Measurements from ENCODE around the gene ASCC1.
"Not testable (repeated sequence)": the region's sequence is repeated elsewhere in the genome, so short reads cannot be mapped to it uniquely, and the experiment has no call there.

ASCC1 gene

GRCh38 chr10:72171175-72171630 is 44.9 kb downstream of the ASCC1 start:
- no peak for DNase-seq (ENCODE audit: low read depth in 2 of 2)

- no peak for DNase-seq (ENCODE audit: low read depth in 2 of 2)
Observed at GRCh38 chr10:72170733-72171132, 45.3 kb downstream of the ASCC1 start.

GRCh38 chr10:72170263-72170662 is 45.8 kb downstream of the ASCC1 start:
- DNase-seq (ENCODE audit: low read depth in 2 of 2) = no peak

GRCh38 chr10:72167118-72167517 is 49.0 kb downstream of the ASCC1 start:
- DNase-seq (ENCODE audit: low read depth in 2 of 2) = no peak

GRCh38 chr10:72164617-72165016 is 51.5 kb downstream of the ASCC1 start:
- DNase-seq (ENCODE audit: low read depth in 2 of 2) = no peak

GRCh38 chr10:72162978-72163377 is 53.1 kb downstream of the ASCC1 start:
- DNase-seq (ENCODE audit: low read depth in 2 of 2) = no peak

GRCh38 chr10:72158176-72158575 is 57.9 kb downstream of the ASCC1 start:
- no peak for DNase-seq (ENCODE audit: low read depth in 2 of 2)

GRCh38 chr10:72156223-72156622 is 59.9 kb downstream of the ASCC1 start:
- no peak for DNase-seq (ENCODE audit: low read depth in 2 of 2)

- DNase-seq (ENCODE audit: low read depth in 2 of 2) = no peak
Observed at GRCh38 chr10:72152286-72152685, 63.8 kb downstream of the ASCC1 start.

GRCh38 chr10:72150746-72151478 is 65.2 kb downstream of the ASCC1 start:
- not testable (repeated sequence) for DNase-seq (ENCODE audit: low read depth in 2 of 2)

- not testable (repeated sequence) for DNase-seq (ENCODE audit: low read depth in 2 of 2)
Observed at GRCh38 chr10:72147324-72147584, 68.8 kb downstream of the ASCC1 start.

GRCh38 chr10:72146559-72147323 is 69.3 kb downstream of the ASCC1 start:
- no peak for DNase-seq (ENCODE audit: low read depth in 2 of 2)

GRCh38 chr10:72146071-72146470 is 70.0 kb downstream of the ASCC1 start:
- no peak for DNase-seq (ENCODE audit: low read depth in 2 of 2)

GRCh38 chr10:72145657-72146056 is 70.4 kb downstream of the ASCC1 start:
- DNase-seq (ENCODE audit: low read depth in 2 of 2) = no peak

- DNase-seq (ENCODE audit: low read depth in 2 of 2) = no peak
Observed at GRCh38 chr10:72140850-72141249, 75.2 kb downstream of the ASCC1 start.

GRCh38 chr10:72140174-72140573 is 75.9 kb downstream of the ASCC1 start:
- no peak for DNase-seq (ENCODE audit: low read depth in 2 of 2)

GRCh38 chr10:72137583-72137982 is 78.5 kb downstream of the ASCC1 start:
- DNase-seq (ENCODE audit: low read depth in 2 of 2) = no peak

GRCh38 chr10:72136225-72136624 is 79.9 kb downstream of the ASCC1 start:
- DNase-seq (ENCODE audit: low read depth in 2 of 2) = not testable (repeated sequence)

GRCh38 chr10:72134785-72135767 is 81.0 kb downstream of the ASCC1 start:
- DNase-seq (ENCODE audit: low read depth in 2 of 2) = no peak

- no peak for DNase-seq (ENCODE audit: low read depth in 2 of 2)
Observed at GRCh38 chr10:72133517-72133916, 82.6 kb downstream of the ASCC1 start.

GRCh38 chr10:72132854-72133253 is 83.2 kb downstream of the ASCC1 start:
- no peak for DNase-seq (ENCODE audit: low read depth in 2 of 2)

GRCh38 chr10:72127571-72127970 is 88.5 kb downstream of the ASCC1 start:
- no peak for DNase-seq (ENCODE audit: low read depth in 2 of 2)
